H1 (cell line): Measurements from ENCODE around the gene GABRQ. TPM values are rescaled to one million over a fixed set of nuclear protein-coding genes. Genes with fewer than 3 reads are reported as not detected.

Experiments
- CTCF ChIA-PET: fragments of 300-600 bp; sonication (Branson Sonifier 250); formaldehyde crosslinking; loops from one replicate; lab custom pipeline; 2021; ENCODE audit not compliant: partially characterized antibody; lab: Charles Lee
- POLR2A ChIA-PET: fragments of 300-600 bp; sonication (Branson Sonifier 250); formaldehyde crosslinking; loops from one replicate; lab custom pipeline; 2021; ENCODE audit warnings: inconsistent platforms; ENCODE audit not compliant: partially characterized antibody; lab: Charles Lee
- DNase-seq, 2 experiments: peaks; one replicate each; pipeline versions ENCODE4 v3.0.0 to v3.0.0-alpha.2; 2010 to 2022; ENCODE audit warnings: low spot score in 2 of 2, low read depth in 1 of 2, mixed read lengths in 1 of 2
- FAIRE-seq: peaks from 2 replicates; lab custom pipeline; 2011; peaks lifted over from hg19 to GRCh38; lab: Jason Lieb, UNC
- H2AFZ ChIP-seq: 2 replicates; pipeline ENCODE4 v1.8.1; 2012; ENCODE audit warnings: low read length, inconsistent platforms
- H2AK5ac ChIP-seq: 2 replicates; pipeline ENCODE4 v1.6.1; 2013; ENCODE audit warnings: low read depth, low read length
- H2BK120ac ChIP-seq: replicated peaks from 2 replicates; pipeline ENCODE3; 2013; ENCODE audit warnings: low read depth, low read length, inconsistent platforms
- H2BK12ac ChIP-seq: 2 replicates; pipeline ENCODE4 v1.6.1; 2013; ENCODE audit warnings: low read depth, low read length
- H2BK15ac ChIP-seq: 2 replicates; pipeline ENCODE4 v1.6.1; 2013; ENCODE audit warnings: low read length
- H2BK20ac ChIP-seq: 2 replicates; pipeline ENCODE4 v1.6.1; 2013; ENCODE audit warnings: low read length
- H2BK5ac ChIP-seq: 2 replicates; pipeline ENCODE4 v1.6.1; 2013; ENCODE audit warnings: low read depth, low read length
- H3K14ac ChIP-seq: 2 replicates; pipeline ENCODE4 v1.6.1; 2013; ENCODE audit warnings: inconsistent platforms; ENCODE audit not compliant: insufficient read length
- H3K18ac ChIP-seq: 2 replicates; pipeline ENCODE4 v1.6.1; 2013; ENCODE audit warnings: low read length; ENCODE audit errors: extremely low read depth
- H3K23ac ChIP-seq: 2 replicates; pipeline ENCODE4 v1.6.1; 2013; ENCODE audit warnings: inconsistent platforms; ENCODE audit not compliant: insufficient read length
- H3K23me2 ChIP-seq: 2 replicates; pipeline ENCODE4 v1.6.1; 2013; ENCODE audit warnings: low read depth, low read length
- H3K27ac ChIP-seq: 2 replicates; pipeline ENCODE4 v1.6.1; 2011; ENCODE audit warnings: low read depth, low read length, inconsistent platforms
- H3K27me3 ChIP-seq, 4 experiments: replicated peaks in 1 of 4; 1 replicate in 1 of 4; 2 replicates in 3 of 4; pipeline versions ENCODE4 v1.6.1 to v1.8.1; 2011 to 2013; ENCODE audit warnings: low read length in 3 of 4, mild to moderate bottlenecking in 3 of 4, inconsistent platforms in 2 of 4, mixed read lengths in 2 of 4, moderate library complexity in 1 of 4; ENCODE audit not compliant: control insufficient read depth in 3 of 4, insufficient read depth in 3 of 4; ENCODE audit errors: extremely low read depth in 1 of 4
- H3K36me3 ChIP-seq, 4 experiments: 2 replicates each; pipeline versions ENCODE4 v1.6.1 to v1.8.1; 2011 to 2013; ENCODE audit warnings: mild to moderate bottlenecking in 4 of 4, low read length in 3 of 4, moderate library complexity in 2 of 4, control low read depth in 1 of 4, inconsistent platforms in 1 of 4; ENCODE audit not compliant: insufficient read depth in 4 of 4, control insufficient read depth in 2 of 4
- H3K4ac ChIP-seq: replicated peaks from 2 replicates; pipeline ENCODE3; 2013; ENCODE audit warnings: low read length, low read depth, mixed read lengths, inconsistent platforms; ENCODE audit not compliant: insufficient read length
- H3K4me1 ChIP-seq, 4 experiments: replicated peaks in 1 of 4; 1 replicate in 1 of 4; 2 replicates in 3 of 4; pipeline versions ENCODE4 v1.6.1 to v1.8.1; 2011 to 2013; ENCODE audit warnings: low read length in 3 of 4, inconsistent platforms in 2 of 4, mixed read lengths in 1 of 4; ENCODE audit not compliant: insufficient read depth in 4 of 4, control insufficient read depth in 3 of 4
- H3K4me2 ChIP-seq, 2 experiments: 2 replicates each; pipeline versions ENCODE4 v1.6.1 to v1.8.1; 2011 to 2013; ENCODE audit warnings: low read depth in 2 of 2, low read length in 2 of 2, control low read depth in 1 of 2, inconsistent platforms in 1 of 2, mild to moderate bottlenecking in 1 of 2; ENCODE audit not compliant: insufficient read depth in 1 of 2
- H3K4me3 ChIP-seq, 4 experiments: fragments of 200-600, 300-600 bp in 1 of 4; sonication (generic), shearing (Covaris generic), sonication (Bioruptor Twin) in 1 of 4; 2 replicates each; pipeline versions ENCODE4 v1.5.1 to v1.8.1; 2011 to 2016; ENCODE audit warnings: low read length in 4 of 4, low read depth in 3 of 4, control low read depth in 2 of 4, inconsistent platforms in 2 of 4, mild to moderate bottlenecking in 2 of 4, mixed read lengths in 1 of 4, moderate library complexity in 1 of 4; ENCODE audit not compliant: insufficient read depth in 2 of 4; ENCODE audit errors: extremely low read depth in 1 of 4
- H3K56ac ChIP-seq: replicated peaks from 2 replicates; pipeline ENCODE3; 2013; ENCODE audit warnings: low read depth, mild to moderate bottlenecking, mixed read lengths, low read length, inconsistent platforms; ENCODE audit not compliant: insufficient read length
- H3K79me1 ChIP-seq: 2 replicates; pipeline ENCODE4 v1.6.1; 2013; ENCODE audit warnings: low read depth, low read length, control low read depth
- H3K79me2 ChIP-seq, 2 experiments: 2 replicates each; pipeline versions ENCODE4 v1.6.1 to v1.8.1; 2012 to 2013; ENCODE audit warnings: low read length in 2 of 2, mild to moderate bottlenecking in 2 of 2, inconsistent platforms in 1 of 2; ENCODE audit not compliant: insufficient read depth in 2 of 2, control insufficient read depth in 1 of 2
- H3K9ac ChIP-seq, 4 experiments: replicated peaks in 1 of 4; 1 replicate in 1 of 4; 2 replicates in 3 of 4; pipeline versions ENCODE4 v1.6.1 to v1.8.1; 2011 to 2013; ENCODE audit warnings: low read depth in 3 of 4, low read length in 3 of 4, control low read depth in 2 of 4, mild to moderate bottlenecking in 2 of 4, moderate library complexity in 2 of 4, inconsistent platforms in 1 of 4; ENCODE audit errors: extremely low read depth in 1 of 4
- H3K9me3 ChIP-seq, 2 experiments: 2 replicates each; pipeline versions ENCODE4 v1.6.1 to v1.8.1; 2012 to 2013; ENCODE audit warnings: mild to moderate bottlenecking in 2 of 2, moderate library complexity in 2 of 2, control low read depth in 1 of 2, inconsistent platforms in 1 of 2, low read depth in 1 of 2, low read length in 1 of 2, mixed read lengths in 1 of 2; ENCODE audit not compliant: insufficient read depth in 2 of 2
- H4K20me1 ChIP-seq, 2 experiments: replicated peaks in 1 of 2; 2 replicates each; pipeline versions ENCODE3 to v1.8.1; 2011 to 2013; ENCODE audit warnings: inconsistent platforms in 2 of 2, low read length in 2 of 2, mild to moderate bottlenecking in 1 of 2; ENCODE audit not compliant: insufficient read depth in 2 of 2, control insufficient read depth in 1 of 2
- H4K5ac ChIP-seq: 2 replicates; pipeline ENCODE4 v1.6.1; 2013; ENCODE audit warnings: low read length, low read depth, mixed read lengths, inconsistent platforms; ENCODE audit not compliant: insufficient read length
- H4K8ac ChIP-seq: 2 replicates; pipeline ENCODE4 v1.8.0; 2013; ENCODE audit warnings: mild to moderate bottlenecking, moderate library complexity, low read length, inconsistent platforms; ENCODE audit not compliant: insufficient read depth; ENCODE audit errors: extremely low read depth
- H4K91ac ChIP-seq: replicated peaks from 2 replicates; pipeline ENCODE3; 2013; ENCODE audit warnings: low read length, mixed read lengths, inconsistent platforms; ENCODE audit not compliant: insufficient read length
- CHD1 ChIP-seq: IDR thresholded peaks from 2 replicates; pipeline ENCODE4 v1.6.1; 2012; ENCODE audit warnings: low read depth, low read length, improper control_type of control experiment
- FOSL1 ChIP-seq: IDR thresholded peaks from 2 replicates; pipeline ENCODE4 v1.6.1; 2011; ENCODE audit warnings: mild to moderate bottlenecking, low read depth, low read length, moderate library complexity; ENCODE audit not compliant: insufficient read depth
- JUND ChIP-seq: IDR thresholded peaks from 2 replicates; pipeline ENCODE4 v1.6.1; 2011; ENCODE audit warnings: mild to moderate bottlenecking, improper control_type of control experiment, low read length
- WGBS, 2 experiments: shearing (Covaris generic) in 1 of 2; methylation state at CpG; one replicate each; pipeline versions ENCODE4 v1.1.6 to v1.1.7; 2013 to 2015; ENCODE audit warnings: low lambda C conversion rate in 2 of 2, mixed read lengths in 2 of 2, inconsistent platforms in 1 of 2, low coverage in 1 of 2, missing lambda C conversion rate in 1 of 2; ENCODE audit not compliant: insufficient replicate concordance in 2 of 2, insufficient coverage in 1 of 2, insufficient read length in 1 of 2; ENCODE audit errors: extremely low coverage in 1 of 2, missing lambda C conversion rate in 1 of 2; 5-methylcytosine and 5-hydroxymethylcytosine counted together
- polyA plus RNA-seq, 7 experiments: library from polyadenylated mRNA; depleted of rRNA in 3 of 7; stranded (reverse) in 5 of 7; unstranded in 2 of 7; fragments of >200 nt in 5 of 7; fragments of 200-250 nt in 2 of 7; gene quantifications; 1 replicate in 5 of 7; 2 replicates in 1 of 7; 4 replicates in 1 of 7; pipeline versions ENCODE4 v1.2.1 to v1.2.3, GENCODE V29; 2011 to 2013; ENCODE audit warnings: missing spikeins in 2 of 7, mixed read lengths in 2 of 7
- total RNA-seq: library from RNA; stranded (reverse); fragmentation: NEBNext Ultra II Directional; extraction: Animal tissue kit (Norgen Biotek cat#: 25700); gene quantifications from 2 replicates; pipeline ENCODE4 v1.2.1, GENCODE V29; 2021
- TF ChIP-seq, protein P1 (sequence below): IDR thresholded peaks from 2 replicates; pipeline ENCODE4 v1.6.1; 2011; ENCODE audit warnings: low read length, improper control_type of control experiment

GABRQ gene
- total and polyA plus RNA-seq, 2 of the 8 experiments (the other 6 are each of a cell fraction or from before 2014, with no cell fraction given), result 6.3 to 9.6 TPM

DNA sequence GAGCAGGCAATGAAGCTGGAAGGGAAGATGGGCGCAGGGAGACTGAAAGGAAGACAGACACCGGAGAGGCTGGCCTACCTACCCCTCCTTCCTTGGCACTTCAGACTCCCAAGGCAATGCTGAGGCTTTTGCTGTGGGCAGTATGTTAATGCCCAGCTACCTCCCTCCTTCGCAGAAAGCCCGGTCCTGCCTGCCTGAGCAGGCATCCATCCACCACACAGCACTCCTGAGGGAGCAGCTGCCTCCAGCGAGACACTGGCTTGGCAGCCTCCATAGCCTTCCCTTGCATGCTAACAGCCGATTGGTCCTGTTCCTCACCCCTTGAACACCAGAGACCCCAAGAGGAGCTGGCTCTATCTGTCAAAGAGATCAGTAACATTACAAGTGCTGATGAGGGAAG lies 14.4 kb downstream of the GABRQ start:
- Histone ChIP-seq H3K14ac (no peak overlapping the region), H3K4me2 (no peak overlapping the region), H3K4ac (no peak overlapping the region), H3K18ac (no peak overlapping the region), H2BK15ac (no peak overlapping the region), H4K8ac (no peak overlapping the region), H3K56ac (no peak overlapping the region), H4K5ac (no peak overlapping the region), H3K27me3 (no peaks in the 10 kb centered on the region), H2BK5ac (no peak overlapping the region), H3K79me1 (no peaks in the 10 kb centered on the region), H3K4me1 (no peaks in the 10 kb centered on the region), H2BK120ac (no peak overlapping the region), H2AK5ac (no peak overlapping the region), H3K23me2 (no peaks in the 10 kb centered on the region), H3K9me3 (no peaks in the 10 kb centered on the region; a peak in 1 of 4 replicates), H3K9ac (no peak overlapping the region), H2AFZ (no peak overlapping the region), H3K27ac (no peak overlapping the region), H3K4me3 (no peak overlapping the region), H4K20me1 (peaks cover 0 to 1% of the 10 kb centered on the region in 2 experiments), H3K36me3 (peaks cover 0 to 15% (median 6%) of the 10 kb centered on the region in 4 experiments; a peak in 6 of 8 replicates), H2BK20ac (no peak overlapping the region), H3K79me2 (no peaks in the 10 kb centered on the region), H4K91ac (no peak overlapping the region), H3K23ac (no peak overlapping the region), H2BK12ac (no peak overlapping the region)
- DNase-seq, result no peak
- ChIA-PET POLR2A (no interaction called here), CTCF (interaction anchor here (1.0 to 8.3 kb wide), 5 partner anchors 10 to 686 kb away, joined by 3 to 58 read pairs (median 3); no protein-coding TSS in a partner anchor)
- TF ChIP-seq, protein P1, sequence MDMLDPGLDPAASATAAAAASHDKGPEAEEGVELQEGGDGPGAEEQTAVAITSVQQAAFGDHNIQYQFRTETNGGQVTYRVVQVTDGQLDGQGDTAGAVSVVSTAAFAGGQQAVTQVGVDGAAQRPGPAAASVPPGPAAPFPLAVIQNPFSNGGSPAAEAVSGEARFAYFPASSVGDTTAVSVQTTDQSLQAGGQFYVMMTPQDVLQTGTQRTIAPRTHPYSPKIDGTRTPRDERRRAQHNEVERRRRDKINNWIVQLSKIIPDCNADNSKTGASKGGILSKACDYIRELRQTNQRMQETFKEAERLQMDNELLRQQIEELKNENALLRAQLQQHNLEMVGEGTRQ, result no peak
- no peak for TF ChIP-seq FOSL1
- no peak for TF ChIP-seq JUND
- no peak for TF ChIP-seq CHD1
- FAIRE-seq, result no peak
- WGBS, 2 experiments, result 94% methylated on average over 3 of the region's 6 CpGs; no CpG with 5 or more reads in 1 of the 2 experiments
